ENCODE data around the gene TMED10.

GRCh38 chr14:75141062-75141461, 35.4 kb downstream of the TMED10 start:
- TF ChIP-seq POLR2A (IDR thresholded peaks at IDR 0.05; ENCODE audit: low read depth, low read length) (no peak), TAF1 (IDR thresholded peaks at IDR 0.05; ENCODE audit: borderline replicate concordance, low read depth, low read length) (no peak)

Measured in GM12892 (cell line).